CD14-positive monocyte (primary cell): ENCODE results near the gene IL12B. TPM values are rescaled to one million over a fixed set of nuclear protein-coding genes. Genes with fewer than 3 reads are reported as not detected.
A peak's percentile ranks its signal among the peaks of the same experiment; 100 is the strongest.
"Not testable (repeated sequence)": the region's sequence is repeated elsewhere in the genome, so short reads cannot be mapped to it uniquely, and the experiment has no call there.

ENCODE experiments used
- DNase-seq, 3 donors: peaks; one replicate each; pipeline ENCODE4 v3.0.0-alpha.2; 2011 to 2022
- H2AFZ ChIP-seq: 2 replicates; pipeline ENCODE4 v1.6.0; 2012; ENCODE audit warnings: mild to moderate bottlenecking, low read depth, low read length, inconsistent platforms; ENCODE audit not compliant: insufficient read depth, poor library complexity, severe bottlenecking
- H3K27ac ChIP-seq, 2 donors: 1 replicate in 1 of 2; 2 replicates in 1 of 2; pipeline ENCODE4 v1.5.1; 2012 to 2013; ENCODE audit warnings: low read length in 2 of 2, control low read depth in 1 of 2, inconsistent platforms in 1 of 2, low read depth in 1 of 2, mild to moderate bottlenecking in 1 of 2
- H3K27me3 ChIP-seq, 2 donors: one replicate each; pipeline versions ENCODE4 v1.6.0 to v1.6.1; 2011 to 2013; ENCODE audit warnings: low read length in 2 of 2; ENCODE audit not compliant: control insufficient read depth in 2 of 2, insufficient read depth in 2 of 2
- H3K36me3 ChIP-seq, 2 donors: replicated peaks in 1 of 2; 1 replicate in 1 of 2; 2 replicates in 1 of 2; pipeline versions ENCODE4 v1.5.1 to v1.6.1; 2012 to 2013; ENCODE audit warnings: low read length in 2 of 2, control low read depth in 1 of 2, inconsistent platforms in 1 of 2, mild to moderate bottlenecking in 1 of 2; ENCODE audit not compliant: insufficient read depth in 2 of 2, control insufficient read depth in 1 of 2
- H3K4me1 ChIP-seq, 2 donors: 1 replicate in 1 of 2; 2 replicates in 1 of 2; pipeline versions ENCODE4 v1.5.1 to v1.6.1; 2012 to 2013; ENCODE audit warnings: low read length in 2 of 2, control low read depth in 1 of 2, inconsistent platforms in 1 of 2, mild to moderate bottlenecking in 1 of 2, moderate library complexity in 1 of 2; ENCODE audit not compliant: insufficient read depth in 2 of 2, control insufficient read depth in 1 of 2
- H3K4me2 ChIP-seq: replicated peaks from 2 replicates; pipeline ENCODE3; 2012; ENCODE audit warnings: low read length, moderate library complexity, mild to moderate bottlenecking; ENCODE audit not compliant: poor library complexity, severe bottlenecking; ENCODE audit errors: extremely low read depth
- H3K4me3 ChIP-seq, 3 experiments: fragments of 200-600 bp in 1 of 3; sonication (generic) in 1 of 3; replicated peaks in 1 of 3; 1 replicate in 2 of 3; 2 replicates in 1 of 3; pipeline ENCODE4 v1.5.1; 2011 to 2013; ENCODE audit warnings: low read length in 3 of 3, mild to moderate bottlenecking in 3 of 3, control low read depth in 2 of 3, low read depth in 2 of 3, inconsistent platforms in 1 of 3, moderate library complexity in 1 of 3
- H3K79me2 ChIP-seq: 2 replicates; pipeline ENCODE4 v1.6.0; 2012; ENCODE audit warnings: mild to moderate bottlenecking, control low read depth, inconsistent platforms, low read length, moderate library complexity; ENCODE audit not compliant: insufficient read depth
- H3K9ac ChIP-seq: 2 replicates; pipeline ENCODE4 v1.6.0; 2017; ENCODE audit warnings: low read length, mild to moderate bottlenecking; ENCODE audit not compliant: insufficient read depth, poor library complexity, severe bottlenecking
- H3K9me3 ChIP-seq, 2 donors: replicated peaks in 1 of 2; 1 replicate in 1 of 2; 2 replicates in 1 of 2; pipeline versions ENCODE4 v1.5.1 to v1.6.1; 2012 to 2013; ENCODE audit warnings: low read length in 2 of 2, control low read depth in 1 of 2; ENCODE audit not compliant: control insufficient read depth in 1 of 2, insufficient read depth in 1 of 2
- H4K20me1 ChIP-seq: 2 replicates; pipeline ENCODE4 v1.6.0; 2012; ENCODE audit warnings: mild to moderate bottlenecking, low read length, control low read depth, moderate library complexity; ENCODE audit not compliant: insufficient read depth
- H3K27ac Mint-ChIP-seq, 7 donors: one replicate each; pipeline ENCODE4 v1.8.0; 2020; ENCODE audit warnings: mild to moderate bottlenecking in 7 of 7, mixed read lengths in 7 of 7, moderate library complexity in 6 of 7, inconsistent platforms in 2 of 7
- H3K27me3 Mint-ChIP-seq, 3 donors: one replicate each; pipeline ENCODE4 v1.8.0; 2021 to 2022; ENCODE audit warnings: low read depth in 3 of 3, mild to moderate bottlenecking in 3 of 3, mixed read lengths in 3 of 3, moderate library complexity in 3 of 3, inconsistent platforms in 1 of 3
- H3K36me3 Mint-ChIP-seq, 2 donors: one replicate each; pipeline ENCODE4 v1.8.0; 2020; ENCODE audit warnings: mixed read lengths in 2 of 2, inconsistent platforms in 1 of 2, mild to moderate bottlenecking in 1 of 2
- H3K4me1 Mint-ChIP-seq: one replicate; pipeline ENCODE4 v1.8.0; 2020; ENCODE audit warnings: mild to moderate bottlenecking, mixed read lengths
- H3K4me3 Mint-ChIP-seq, 2 donors: one replicate each; pipeline ENCODE4 v1.8.0; 2020; ENCODE audit warnings: mild to moderate bottlenecking in 2 of 2, mixed read lengths in 2 of 2, moderate library complexity in 1 of 2
- H3K9me3 Mint-ChIP-seq, 7 donors: one replicate each; pipeline ENCODE4 v1.8.0; 2020 to 2022; ENCODE audit warnings: mixed read lengths in 7 of 7, mild to moderate bottlenecking in 6 of 7, moderate library complexity in 6 of 7, inconsistent platforms in 2 of 7
- WGBS: methylation state at CpG from one replicate; pipeline ENCODE4 v1.1.5; 2013; ENCODE audit warnings: missing lambda C conversion rate; ENCODE audit not compliant: insufficient coverage; 5-methylcytosine and 5-hydroxymethylcytosine counted together
- intact Hi-C, 2 donors: fragments of 100-400 bp; cut with micrococcal nuclease; formaldehyde crosslinking; loops; one replicate each; pipeline versions ENCODE4 v1.15.0 to v1.15.1; 2023
- polyA plus RNA-seq, 3 donors: library from polyadenylated mRNA; depleted of rRNA in 1 of 3; unstranded in 2 of 3; stranded (reverse) in 1 of 3; fragments of 300-500 nt in 2 of 3; fragments of >200 nt in 1 of 3; fragmentation: Illumina TruSeq in 2 of 3; gene quantifications; 1 replicate in 2 of 3; 2 replicates in 1 of 3; pipeline ENCODE4 v1.2.3, GENCODE V29; 2012 to 2021
- TF ChIP-seq, protein P1 (sequence below): fragments of 200-600 bp; IDR thresholded peaks from one replicate; pipeline ENCODE4 v1.8.0; 2022; ENCODE audit warnings: antibody characterized with exemption, mild to moderate bottlenecking

IL12B gene
- polyA plus RNA-seq, 3 donors: not detected

DNA sequence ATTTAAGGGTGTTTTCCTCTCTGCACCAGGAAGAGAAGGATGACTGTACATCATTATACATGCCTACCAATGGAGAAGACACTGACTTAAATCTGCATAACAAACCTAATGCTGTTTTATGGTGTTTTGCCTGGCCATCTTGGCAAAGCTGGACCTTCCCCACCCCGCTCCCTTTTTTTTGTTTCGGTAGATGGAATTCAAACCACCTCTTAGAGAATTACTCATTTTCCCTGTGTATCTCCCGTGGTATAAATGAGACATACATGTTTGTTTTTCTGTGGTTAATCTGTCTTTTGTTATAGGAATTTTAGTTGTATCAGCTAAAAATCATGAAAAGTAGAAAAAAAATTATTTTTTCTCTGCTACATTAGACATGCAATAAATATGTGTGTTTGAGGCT is 28.8 kb downstream of the IL12B start:
- TF ChIP-seq, protein P1, sequence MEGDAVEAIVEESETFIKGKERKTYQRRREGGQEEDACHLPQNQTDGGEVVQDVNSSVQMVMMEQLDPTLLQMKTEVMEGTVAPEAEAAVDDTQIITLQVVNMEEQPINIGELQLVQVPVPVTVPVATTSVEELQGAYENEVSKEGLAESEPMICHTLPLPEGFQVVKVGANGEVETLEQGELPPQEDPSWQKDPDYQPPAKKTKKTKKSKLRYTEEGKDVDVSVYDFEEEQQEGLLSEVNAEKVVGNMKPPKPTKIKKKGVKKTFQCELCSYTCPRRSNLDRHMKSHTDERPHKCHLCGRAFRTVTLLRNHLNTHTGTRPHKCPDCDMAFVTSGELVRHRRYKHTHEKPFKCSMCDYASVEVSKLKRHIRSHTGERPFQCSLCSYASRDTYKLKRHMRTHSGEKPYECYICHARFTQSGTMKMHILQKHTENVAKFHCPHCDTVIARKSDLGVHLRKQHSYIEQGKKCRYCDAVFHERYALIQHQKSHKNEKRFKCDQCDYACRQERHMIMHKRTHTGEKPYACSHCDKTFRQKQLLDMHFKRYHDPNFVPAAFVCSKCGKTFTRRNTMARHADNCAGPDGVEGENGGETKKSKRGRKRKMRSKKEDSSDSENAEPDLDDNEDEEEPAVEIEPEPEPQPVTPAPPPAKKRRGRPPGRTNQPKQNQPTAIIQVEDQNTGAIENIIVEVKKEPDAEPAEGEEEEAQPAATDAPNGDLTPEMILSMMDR: no peak
- H3K27me3 Mint-ChIP-seq: no peaks in the 10 kb centered on the region
- no peak overlapping the region for H2AFZ ChIP-seq
- H3K4me1 ChIP-seq: no peaks in the 10 kb centered on the region
- H3K4me2 ChIP-seq: no peak overlapping the region
- H3K36me3 ChIP-seq: no peaks in the 10 kb centered on the region
- no peak overlapping the region for H3K9ac ChIP-seq
- no peak overlapping the region for H3K4me3 ChIP-seq
- intact Hi-C loops: no loop called here
- whole genome bisulfite sequencing: no CpG with 5 or more reads among the region's 3 CpGs
- no peaks in the 10 kb centered on the region for H4K20me1 ChIP-seq
- no peaks in the 10 kb centered on the region for H3K79me2 ChIP-seq
- peaks cover 37 to 57% (median 51%) of the 10 kb centered on the region in 7 donors for H3K9me3 Mint-ChIP-seq
- H3K4me3 Mint-ChIP-seq: no peak overlapping the region
- no peak overlapping the region for H3K27ac Mint-ChIP-seq
- no peaks in the 10 kb centered on the region for H3K4me1 Mint-ChIP-seq
- no peak for DNase-seq
- H3K36me3 Mint-ChIP-seq: peaks cover 0 to 2% of the 10 kb centered on the region in 2 donors
- H3K27ac ChIP-seq: no peak overlapping the region
- no peaks in the 10 kb centered on the region for H3K27me3 ChIP-seq
- H3K9me3 ChIP-seq: peaks cover 30 to 41% of the 10 kb centered on the region in 2 donors

DNA sequence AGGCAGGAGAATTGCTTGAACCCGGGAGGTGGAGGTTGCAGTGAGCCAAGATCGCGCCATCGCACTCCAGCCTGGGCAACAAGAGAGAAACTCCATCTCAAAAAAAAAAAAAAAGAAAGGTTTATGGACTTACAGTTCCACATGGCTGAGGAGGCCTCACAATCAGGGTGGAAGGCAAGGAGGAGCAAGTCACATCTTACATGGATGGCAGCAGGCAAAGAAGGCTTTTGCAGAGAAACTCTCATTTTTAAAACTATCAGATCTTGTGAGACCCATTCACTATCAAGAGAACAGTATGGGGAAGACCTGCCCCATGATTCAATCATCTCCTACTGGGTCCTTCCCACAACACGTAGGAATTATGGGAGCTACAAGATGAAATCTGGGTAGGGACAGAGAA is 33.0 kb downstream of the IL12B start:
- H3K4me1 ChIP-seq, H3K9ac ChIP-seq, H3K4me1 Mint-ChIP-seq, H4K20me1 ChIP-seq, H3K4me2 ChIP-seq, H3K27me3 ChIP-seq, H3K79me2 ChIP-seq, intact Hi-C loops, H3K36me3 ChIP-seq, H3K4me3 Mint-ChIP-seq, H2AFZ ChIP-seq, DNase-seq, H3K4me3 ChIP-seq, H3K27ac ChIP-seq, H3K36me3 Mint-ChIP-seq, H3K27me3 Mint-ChIP-seq: not testable (repeated sequence)
- Mint-ChIP-seq H3K27ac (peak overlapping the region in 1 of 7 donors; percentile 50), H3K9me3 (peaks cover 30 to 49% (median 44%) of the 10 kb centered on the region in 7 donors)
- no CpG with 5 or more reads among the region's 5 CpGs for WGBS
- H3K9me3 ChIP-seq: peaks cover 23 to 30% of the 10 kb centered on the region in 2 donors
